ENCODE data around the gene ERLIN1.
A peak's percentile ranks its signal among the peaks of the same experiment; 100 is the strongest.

ERLIN1 gene

DNA sequence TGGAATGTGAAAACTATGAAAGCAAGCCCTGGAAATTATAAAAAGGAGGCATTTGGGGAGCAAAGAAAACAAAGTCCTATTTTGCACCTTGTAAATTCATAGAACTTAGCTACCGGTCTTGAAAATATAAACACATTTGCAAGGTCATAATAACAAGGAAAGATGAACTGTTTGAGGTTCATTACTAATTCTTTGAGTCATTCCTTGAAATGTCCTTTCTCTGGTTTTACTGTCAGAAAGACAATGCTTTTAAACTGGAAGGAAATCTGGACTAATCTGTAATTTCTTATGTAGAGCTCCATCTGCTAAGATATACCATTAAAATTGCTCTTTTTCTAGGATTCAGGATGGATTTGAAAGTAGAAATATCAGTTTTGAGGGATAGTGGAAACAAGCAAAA, 1.4 kb downstream of the ERLIN1 start:
- Mint-ChIP-seq H3K4me1 (peaks cover 61% of the 10 kb centered on the region), H3K27ac (no peak overlapping the region), H3K36me3 (peaks cover 46% of the 10 kb centered on the region), H3K27me3 (no peaks in the 10 kb centered on the region), H3K9me3 (no peaks in the 10 kb centered on the region), H3K4me3 (peak overlapping the region; percentile 95)
- CTCF ChIA-PET, result interaction anchor here (0.8 to 1.1 kb wide), 2 partner anchors 56 to 339 kb away, joined by 3 read pairs; no protein-coding TSS in a partner anchor
- no peak for DNase-seq

GRCh38 chr10:100183481-100183880, 2.3 kb downstream of the ERLIN1 start:
- H3K4me3 Mint-ChIP-seq, result no peak overlapping the region
- peaks cover 47% of the 10 kb centered on the region for H3K36me3 Mint-ChIP-seq
- peaks cover 60% of the 10 kb centered on the region for H3K4me1 Mint-ChIP-seq
- DNase-seq, result no peak
- no peak overlapping the region for H3K27ac Mint-ChIP-seq
- H3K9me3 Mint-ChIP-seq, result no peaks in the 10 kb centered on the region
- no peaks in the 10 kb centered on the region for H3K27me3 Mint-ChIP-seq
- CTCF ChIA-PET, result interaction anchor here (0.5 kb wide), 1 partner anchor 34 kb away, joined by 3 read pairs; no protein-coding TSS in a partner anchor

- H3K27ac Mint-ChIP-seq, result no peak overlapping the region
- H3K4me1 Mint-ChIP-seq, result peaks cover 56% of the 10 kb centered on the region
- no peaks in the 10 kb centered on the region for H3K27me3 Mint-ChIP-seq
- DNase-seq, result no peak
- no peak overlapping the region for H3K4me3 Mint-ChIP-seq
- peaks cover 49% of the 10 kb centered on the region for H3K36me3 Mint-ChIP-seq
- CTCF ChIA-PET, result no interaction called here
- no peaks in the 10 kb centered on the region for H3K9me3 Mint-ChIP-seq
Observed at GRCh38 chr10:100182908-100183307, 2.9 kb downstream of the ERLIN1 start.

GRCh38 chr10:100182281-100182680, 3.5 kb downstream of the ERLIN1 start:
- CTCF ChIA-PET, result no interaction called here
- H3K36me3 Mint-ChIP-seq, result peaks cover 53% of the 10 kb centered on the region
- peaks cover 51% of the 10 kb centered on the region for H3K4me1 Mint-ChIP-seq
- no peaks in the 10 kb centered on the region for H3K9me3 Mint-ChIP-seq
- no peak overlapping the region for H3K4me3 Mint-ChIP-seq
- no peak overlapping the region for H3K27ac Mint-ChIP-seq
- DNase-seq, result no peak
- no peaks in the 10 kb centered on the region for H3K27me3 Mint-ChIP-seq

DNA sequence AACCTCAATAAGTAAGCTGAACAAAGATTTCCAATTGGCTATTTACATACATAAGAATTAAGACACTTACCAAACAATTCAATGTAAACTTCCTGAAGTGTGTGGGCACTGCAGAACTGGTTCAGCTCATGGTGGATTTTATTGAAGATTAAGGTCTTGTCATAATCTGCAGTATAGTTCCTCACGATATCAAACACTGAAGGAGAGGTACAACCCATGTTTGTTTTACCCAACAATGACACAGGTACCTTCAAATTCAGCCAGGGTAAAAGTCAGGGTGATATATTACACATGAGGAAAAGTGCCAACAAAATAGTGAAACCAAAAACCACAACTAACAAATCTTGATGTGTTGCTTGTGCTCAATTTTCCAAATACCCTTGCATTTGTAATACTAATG, 10.0 kb downstream of the ERLIN1 start:
- DNase-seq, result no peak
- H3K27me3 Mint-ChIP-seq, result no peaks in the 10 kb centered on the region
- H3K4me1 Mint-ChIP-seq, result peaks cover 24% of the 10 kb centered on the region
- H3K9me3 Mint-ChIP-seq, result no peaks in the 10 kb centered on the region
- peaks cover 61% of the 10 kb centered on the region for H3K36me3 Mint-ChIP-seq
- H3K27ac Mint-ChIP-seq, result no peak overlapping the region
- H3K4me3 Mint-ChIP-seq, result no peak overlapping the region
- CTCF ChIA-PET, result no interaction called here

GRCh38 chr10:100174699-100175677, 10.8 kb downstream of the ERLIN1 start:
- no peak overlapping the region for H3K4me3 Mint-ChIP-seq
- DNase-seq, result no peak
- no peaks in the 10 kb centered on the region for H3K27me3 Mint-ChIP-seq
- no peak overlapping the region for H3K27ac Mint-ChIP-seq
- CTCF ChIA-PET, result no interaction called here
- H3K36me3 Mint-ChIP-seq, result peaks cover 57% of the 10 kb centered on the region
- H3K4me1 Mint-ChIP-seq, result peaks cover 24% of the 10 kb centered on the region
- no peaks in the 10 kb centered on the region for H3K9me3 Mint-ChIP-seq

GRCh38 chr10:100173035-100173434, 12.8 kb downstream of the ERLIN1 start:
- Mint-ChIP-seq H3K4me1 (peaks cover 36% of the 10 kb centered on the region), H3K9me3 (no peaks in the 10 kb centered on the region), H3K4me3 (no peak overlapping the region), H3K27ac (no peak overlapping the region), H3K36me3 (peaks cover 53% of the 10 kb centered on the region), H3K27me3 (no peaks in the 10 kb centered on the region)
- CTCF ChIA-PET, result no interaction called here
- no peak for DNase-seq

GRCh38 chr10:100172349-100172748, 13.5 kb downstream of the ERLIN1 start:
- Mint-ChIP-seq H3K4me1 (peaks cover 41% of the 10 kb centered on the region), H3K27ac (no peak overlapping the region), H3K27me3 (no peaks in the 10 kb centered on the region), H3K9me3 (no peaks in the 10 kb centered on the region), H3K4me3 (no peak overlapping the region), H3K36me3 (peaks cover 49% of the 10 kb centered on the region)
- CTCF ChIA-PET, result no interaction called here
- DNase-seq, result no peak

DNA sequence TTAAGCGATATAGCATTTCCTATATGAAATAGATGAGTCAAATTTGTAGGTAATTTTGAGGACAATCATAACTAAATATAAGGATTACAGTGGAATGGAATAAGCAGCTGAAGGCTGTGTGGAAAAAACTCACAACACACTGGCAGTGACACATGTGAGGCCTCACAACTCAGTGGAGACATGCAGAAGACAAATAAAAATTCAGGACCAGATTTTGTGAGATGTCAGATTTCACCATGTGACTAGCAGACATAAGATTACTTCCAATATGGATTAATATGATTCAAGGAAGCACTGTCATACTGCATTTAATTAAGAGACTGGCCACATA, 17.6 kb downstream of the ERLIN1 start:
- H3K4me1 Mint-ChIP-seq, result peaks cover 34% of the 10 kb centered on the region
- H3K27ac Mint-ChIP-seq, result peak overlapping the region; percentile 87
- DNase-seq, result no peak
- CTCF ChIA-PET, result no interaction called here
- no peaks in the 10 kb centered on the region for H3K9me3 Mint-ChIP-seq
- no peaks in the 10 kb centered on the region for H3K27me3 Mint-ChIP-seq
- H3K36me3 Mint-ChIP-seq, result peaks cover 49% of the 10 kb centered on the region
- peak overlapping the region; percentile 67 for H3K4me3 Mint-ChIP-seq

DNA sequence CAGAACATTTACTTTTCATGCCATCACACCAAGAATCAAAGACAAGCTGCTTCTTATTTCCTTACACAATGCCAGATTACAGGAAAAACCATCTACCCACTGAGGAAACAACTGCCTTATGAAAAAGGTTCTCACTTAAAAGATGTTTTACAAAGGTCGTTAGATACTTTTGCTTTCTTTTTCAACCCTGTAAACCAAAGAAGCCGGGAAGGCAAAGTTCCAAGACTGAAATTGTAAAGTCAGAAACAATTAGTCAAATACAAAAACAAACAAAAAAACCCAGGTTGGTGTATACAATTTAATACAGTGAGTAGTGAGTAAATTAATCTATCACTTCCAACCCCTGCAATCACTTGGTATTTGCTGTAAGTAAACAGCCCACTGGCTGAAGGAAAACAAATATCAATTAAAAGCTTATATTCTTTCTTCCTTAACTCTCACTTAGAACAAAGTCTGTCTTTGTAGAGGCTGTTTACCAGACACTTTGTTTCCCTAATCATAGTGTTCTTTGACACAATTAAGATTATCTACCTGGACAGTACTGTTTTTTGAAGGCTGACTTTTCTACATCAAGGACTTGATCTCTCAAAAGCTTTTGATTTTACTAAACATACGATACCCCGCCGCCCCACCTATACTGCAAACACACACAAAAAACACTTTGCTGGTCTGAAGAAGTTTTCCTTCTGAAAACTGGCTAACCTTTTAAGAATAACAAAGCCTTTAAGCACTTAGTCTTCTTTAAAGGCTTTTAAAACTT, 18.1 kb downstream of the ERLIN1 start:
- H3K9me3 Mint-ChIP-seq, result no peaks in the 10 kb centered on the region
- CTCF ChIA-PET, result no interaction called here
- no peak for DNase-seq
- H3K4me3 Mint-ChIP-seq, result peak overlapping the region; percentile 67
- peak overlapping the region; percentile 87 for H3K27ac Mint-ChIP-seq
- no peaks in the 10 kb centered on the region for H3K27me3 Mint-ChIP-seq
- peaks cover 47% of the 10 kb centered on the region for H3K36me3 Mint-ChIP-seq
- H3K4me1 Mint-ChIP-seq, result peaks cover 34% of the 10 kb centered on the region

DNA sequence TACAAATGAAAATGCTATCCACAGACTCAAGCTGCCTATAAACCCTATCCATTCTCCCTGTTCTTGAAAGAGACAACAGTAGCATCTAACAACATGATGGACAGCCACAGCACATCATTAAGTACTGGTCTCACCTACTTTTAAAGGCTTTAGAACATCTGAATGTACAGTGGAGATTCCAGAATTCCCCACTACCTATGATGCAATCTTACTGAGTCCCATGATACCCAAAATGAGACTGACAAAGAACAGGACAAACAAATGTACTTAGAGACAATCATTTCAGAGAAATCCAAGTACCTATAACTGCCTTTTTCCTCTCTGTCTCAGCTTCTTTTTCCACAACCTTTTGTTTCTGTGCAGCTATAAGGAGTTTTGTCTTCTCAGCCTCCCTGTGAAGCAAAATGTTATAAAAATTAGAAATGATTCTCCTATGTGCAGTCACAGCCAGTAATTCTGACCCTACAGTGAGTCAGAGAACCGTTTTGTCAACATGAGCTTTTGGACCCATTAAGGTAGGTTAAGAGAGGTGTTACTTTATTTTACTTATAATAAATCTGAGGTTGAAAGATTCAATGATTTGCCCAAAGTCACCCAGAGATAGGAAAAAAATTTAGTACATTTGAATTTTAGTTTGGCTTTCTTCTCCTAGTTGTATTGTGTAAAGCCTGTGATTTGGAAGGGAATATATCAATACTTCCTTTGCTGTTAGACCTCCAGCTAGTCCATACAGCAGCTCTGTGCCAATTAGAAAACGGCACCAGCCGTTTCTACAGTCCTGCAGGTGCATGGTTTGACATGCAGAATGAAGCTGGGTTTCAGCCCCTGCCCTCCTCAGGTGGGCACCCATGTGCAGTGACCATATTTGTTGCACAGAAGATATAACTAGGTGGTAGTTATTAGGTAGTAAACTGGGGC, 21.9 kb downstream of the ERLIN1 start:
- Mint-ChIP-seq H3K9me3 (no peaks in the 10 kb centered on the region), H3K4me3 (no peak overlapping the region), H3K27ac (no peak overlapping the region), H3K27me3 (no peaks in the 10 kb centered on the region), H3K36me3 (peaks cover 40% of the 10 kb centered on the region), H3K4me1 (peaks cover 22% of the 10 kb centered on the region)
- CTCF ChIA-PET, result interaction anchor here (0.7 kb wide), 1 partner anchor 10 kb away, joined by 4 read pairs; no protein-coding TSS in a partner anchor
- DNase-seq, result no peak

DNA sequence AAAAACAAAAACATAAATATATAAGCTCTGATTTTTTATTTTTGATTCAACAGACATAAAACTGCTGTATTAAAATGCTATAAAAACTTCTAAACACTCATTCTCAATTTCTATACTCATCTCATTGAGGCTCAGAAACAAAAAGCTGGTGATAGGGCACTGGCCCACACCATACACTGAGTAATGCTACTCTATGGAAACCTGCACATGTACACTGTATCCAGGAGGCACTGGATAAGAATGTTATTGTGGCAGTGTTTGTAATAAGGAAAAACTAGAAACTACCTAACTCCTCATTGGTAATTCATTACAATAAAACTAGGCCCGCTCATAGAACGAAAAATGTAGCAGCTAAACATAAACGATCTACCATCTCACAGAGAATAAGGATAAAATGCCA, 23.1 kb downstream of the ERLIN1 start:
- Mint-ChIP-seq H3K36me3 (peaks cover 48% of the 10 kb centered on the region), H3K27me3 (no peaks in the 10 kb centered on the region), H3K4me1 (peaks cover 20% of the 10 kb centered on the region), H3K9me3 (no peaks in the 10 kb centered on the region), H3K27ac (no peak overlapping the region), H3K4me3 (no peak overlapping the region)
- DNase-seq, result no peak
- CTCF ChIA-PET, result no interaction called here

DNA sequence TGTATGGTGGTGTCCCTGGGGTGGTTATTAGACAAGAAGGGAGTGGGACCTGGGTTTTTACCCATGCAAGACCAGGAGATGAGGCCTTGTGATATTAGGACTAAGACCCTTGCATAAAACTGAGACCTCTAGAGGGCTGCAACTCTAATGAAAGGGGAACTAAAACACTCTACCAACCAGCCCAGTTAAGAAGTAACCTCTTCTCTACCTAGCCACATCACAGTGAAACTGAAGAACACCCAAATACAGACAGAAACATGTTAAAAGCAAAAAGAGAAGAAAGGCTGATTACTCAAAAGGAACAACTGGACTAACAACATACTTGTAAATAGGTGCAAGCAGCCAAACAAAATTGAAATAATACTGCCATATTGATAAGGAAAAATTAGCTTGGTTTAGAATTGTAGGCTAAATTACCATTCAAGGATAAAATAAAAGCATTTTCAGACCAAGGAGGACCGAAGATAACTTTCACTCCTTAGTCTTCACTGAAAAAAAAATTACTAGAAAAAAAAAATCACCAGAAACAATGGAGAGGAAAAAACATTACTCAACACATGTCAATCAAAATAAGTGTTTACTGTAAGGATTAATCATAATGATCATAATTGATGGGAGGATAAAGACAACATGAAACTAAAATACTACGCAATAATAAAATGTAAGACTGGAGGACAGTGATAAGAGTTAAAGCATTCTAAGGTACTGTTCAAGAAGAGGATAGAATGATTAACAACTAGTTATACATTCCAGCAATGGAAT, 27.6 kb downstream of the ERLIN1 start:
- DNase-seq, result no peak
- Mint-ChIP-seq H3K4me1 (peaks cover 10% of the 10 kb centered on the region), H3K27ac (no peak overlapping the region), H3K4me3 (no peak overlapping the region), H3K27me3 (no peaks in the 10 kb centered on the region), H3K36me3 (peaks cover 58% of the 10 kb centered on the region), H3K9me3 (no peaks in the 10 kb centered on the region)
- CTCF ChIA-PET, result no interaction called here

All from activated naive CD4-positive, alpha-beta T cell treated with anti-CD3 and anti-CD28 coated beads, Interleukin-2, amount 10 ng/mL, durations not matched to agents 7 days and 5 days (primary cell).